Epithelial cell of esophagus (primary cell): Measurements from ENCODE around the gene L3MBTL4.
A peak's percentile ranks its signal among the peaks of the same experiment; 100 is the strongest.
"Not testable (repeated sequence)": the region's sequence is repeated elsewhere in the genome, so short reads cannot be mapped to it uniquely, and the experiment has no call there.

Source experiments
- DNase-seq: peaks from one replicate; pipeline ENCODE4 v3.0.0; 2010; ENCODE audit warnings: low read depth
- H3K4me3 ChIP-seq: 2 replicates; pipeline ENCODE4 v1.5.1; 2011; ENCODE audit warnings: mild to moderate bottlenecking, low read length, control low read depth
- CTCF ChIP-seq: IDR thresholded peaks from 2 replicates; pipeline ENCODE4 v1.5.1; 2011; ENCODE audit warnings: low read depth, mild to moderate bottlenecking, low read length, control low read depth, inconsistent platforms; ENCODE audit not compliant: insufficient read depth; ENCODE audit errors: missing control alignments

Gene L3MBTL4

GRCh38 chr18:6423289-6423688 lies 8.6 kb upstream of the L3MBTL4 start:
- no peak for TF ChIP-seq CTCF
- H3K4me3 ChIP-seq = no peak overlapping the region
- DNase-seq = no peak

DNA sequence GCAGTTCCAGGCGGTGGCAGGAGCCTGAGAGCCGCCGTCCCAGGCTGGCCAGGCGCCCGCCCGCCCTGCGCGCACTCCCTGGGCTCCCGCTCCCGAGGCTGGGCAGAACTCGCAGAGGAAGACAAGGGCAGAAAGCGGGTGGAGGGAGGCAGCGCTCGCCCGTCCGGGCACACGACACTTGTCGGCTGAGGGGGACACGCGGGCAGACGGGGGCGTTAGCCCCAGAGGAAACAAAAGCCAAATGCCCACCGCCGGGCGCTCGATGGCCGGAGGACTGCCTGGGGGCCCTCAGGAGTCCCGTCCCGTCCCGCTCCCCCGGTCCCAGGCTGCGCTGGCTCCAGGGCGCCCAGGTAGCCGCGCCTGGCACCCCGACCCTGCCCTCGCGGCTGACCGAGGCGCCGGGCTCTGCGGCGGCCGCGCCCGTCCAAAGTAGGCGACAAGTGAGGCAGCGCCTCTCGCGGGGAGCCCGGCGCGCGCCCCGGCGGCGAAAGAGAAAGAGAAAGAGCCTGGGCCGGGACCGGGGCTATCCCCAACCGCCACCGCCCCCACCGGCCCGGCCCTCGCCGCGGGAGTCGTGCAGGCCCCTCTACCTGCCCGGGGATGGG lies 491 bp downstream of the L3MBTL4 start:
- no peak for DNase-seq
- TF ChIP-seq CTCF = no peak
- H3K4me3 ChIP-seq = peak overlapping the region; percentile 11

DNA sequence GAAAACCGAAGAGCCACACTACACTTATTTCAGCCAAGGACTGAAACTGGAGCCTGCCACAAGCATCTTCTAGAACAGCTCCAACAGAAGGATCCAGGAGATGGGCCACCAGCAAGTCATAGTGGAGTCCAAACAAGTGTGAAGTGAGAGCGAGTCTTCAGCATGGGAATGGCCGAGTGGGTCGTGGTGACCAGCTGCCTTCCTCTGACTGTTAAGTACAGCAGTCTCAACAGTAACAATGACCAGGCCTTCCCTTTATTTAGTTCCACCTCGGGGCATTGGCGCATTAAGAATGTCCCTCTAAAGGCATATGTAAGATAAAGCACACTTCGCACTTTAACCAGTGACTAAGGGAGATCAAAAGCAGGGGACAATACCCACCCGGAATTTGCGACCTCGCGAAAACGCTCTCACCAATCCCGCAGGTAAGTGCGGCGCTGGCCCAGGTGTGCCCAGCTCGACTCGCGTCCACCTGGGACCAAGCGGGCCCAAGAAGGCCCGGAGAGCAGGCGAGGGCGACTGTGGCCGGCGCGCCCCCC lies 1.1 kb downstream of the L3MBTL4 start:
- no peak for DNase-seq
- no peak overlapping the region for H3K4me3 ChIP-seq
- no peak for TF ChIP-seq CTCF

DNA sequence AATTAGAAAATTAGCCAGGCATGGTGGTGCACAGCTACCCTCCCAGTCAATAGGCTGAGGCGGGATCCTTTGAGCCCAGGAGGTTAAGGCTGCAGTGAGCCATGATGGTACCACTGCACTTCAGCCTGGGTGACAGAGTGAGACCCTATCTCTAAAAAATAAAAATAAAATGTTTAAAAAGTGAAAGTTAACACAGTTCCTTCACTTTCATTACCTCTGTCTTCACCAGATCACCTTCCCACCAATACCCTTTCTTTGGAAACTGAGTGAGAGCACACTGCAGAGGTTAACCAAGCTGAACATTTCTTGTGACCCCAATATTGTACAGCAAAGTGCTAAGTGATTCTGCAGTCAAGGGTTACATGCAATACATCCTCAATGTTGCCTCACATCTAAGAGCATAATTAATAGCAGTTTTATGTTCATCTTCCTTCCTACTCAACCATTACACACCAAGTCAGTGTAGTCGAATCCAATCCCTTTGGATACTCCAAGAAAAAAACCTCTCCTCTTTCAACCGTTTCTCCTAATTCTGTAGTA lies 1.7 kb downstream of the L3MBTL4 start:
- no peak overlapping the region for H3K4me3 ChIP-seq
- no peak for TF ChIP-seq CTCF
- no peak for DNase-seq

GRCh38 chr18:6411382-6411781 lies 3.3 kb downstream of the L3MBTL4 start:
- no peak for TF ChIP-seq CTCF
- no peak overlapping the region for H3K4me3 ChIP-seq
- DNase-seq = no peak

DNA sequence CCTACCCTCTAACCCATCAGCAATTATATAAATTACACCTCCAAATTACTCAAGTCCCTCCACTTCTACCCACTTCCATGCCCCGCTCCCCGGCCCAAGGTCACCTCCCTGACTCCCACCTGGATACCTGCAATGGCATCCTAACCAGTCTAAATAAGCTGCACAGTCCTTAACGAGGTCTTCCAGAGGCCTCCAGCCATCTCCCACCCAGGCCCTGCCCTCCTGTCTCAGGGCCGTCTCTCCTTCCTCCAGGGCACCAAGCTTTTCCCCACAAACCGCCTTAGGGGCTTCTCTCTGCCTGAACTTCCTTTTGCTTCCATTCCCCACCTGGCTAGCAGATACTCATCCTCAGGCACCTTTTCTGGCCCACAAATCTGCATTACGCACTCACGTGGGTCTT lies 4.8 kb downstream of the L3MBTL4 start:
- no peak for TF ChIP-seq CTCF
- no peak for DNase-seq
- no peak overlapping the region for H3K4me3 ChIP-seq

DNA sequence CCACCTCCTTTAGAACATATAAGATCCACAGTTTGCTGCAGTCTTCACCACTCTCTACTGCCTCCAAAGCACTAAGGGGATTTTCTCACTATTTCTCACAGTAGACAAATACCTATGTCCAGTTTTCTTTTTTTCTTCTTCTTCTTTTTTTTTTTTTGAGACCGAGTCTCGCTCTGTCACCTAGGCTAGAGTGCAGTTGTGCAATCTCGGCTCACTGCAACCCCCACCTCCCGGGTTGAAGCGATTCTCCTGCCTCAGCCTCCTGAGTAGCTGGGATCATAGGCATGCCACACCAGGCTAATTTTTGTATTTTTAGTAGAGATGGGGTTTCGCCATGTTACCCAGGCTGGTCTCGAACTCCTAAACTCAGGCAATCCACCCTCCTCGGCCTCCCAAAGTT lies 6.2 kb downstream of the L3MBTL4 start:
- not testable (repeated sequence) for DNase-seq

More for the DNA sequence above, 6.2 kb downstream of the L3MBTL4 start:
- not testable (repeated sequence) for H3K4me3 ChIP-seq
